HG03175 (cell line): ENCODE results near the gene CEMP1.
"Not testable (repeated sequence)": the region's sequence is repeated elsewhere in the genome, so short reads cannot be mapped to it uniquely, and the experiment has no call there.

Source experiments
- ATAC-seq: cut with Tn5 transposase; IDR thresholded peaks from one replicate; pipeline ENCODE4 v1.9.1; 2021; ENCODE audit warnings: mild to moderate bottlenecking, moderate library complexity; ENCODE audit not compliant: unreplicated experiment

CEMP1 gene

GRCh38 chr16:2531371-2531695 is at the start of gene CEMP1:
Gene CEMP1 (minus strand): TSS chr16:2531408. CDS start chr16:2531073, 335 bp downstream.
- ATAC-seq, result no peak

- ATAC-seq, result not testable (repeated sequence)
Observed at GRCh38 chr16:2580818-2581217, 49.6 kb upstream of the CEMP1 start.

GRCh38 chr16:2580143-2580542 is 48.9 kb upstream of the CEMP1 start:
- ATAC-seq, result not testable (repeated sequence)

DNA sequence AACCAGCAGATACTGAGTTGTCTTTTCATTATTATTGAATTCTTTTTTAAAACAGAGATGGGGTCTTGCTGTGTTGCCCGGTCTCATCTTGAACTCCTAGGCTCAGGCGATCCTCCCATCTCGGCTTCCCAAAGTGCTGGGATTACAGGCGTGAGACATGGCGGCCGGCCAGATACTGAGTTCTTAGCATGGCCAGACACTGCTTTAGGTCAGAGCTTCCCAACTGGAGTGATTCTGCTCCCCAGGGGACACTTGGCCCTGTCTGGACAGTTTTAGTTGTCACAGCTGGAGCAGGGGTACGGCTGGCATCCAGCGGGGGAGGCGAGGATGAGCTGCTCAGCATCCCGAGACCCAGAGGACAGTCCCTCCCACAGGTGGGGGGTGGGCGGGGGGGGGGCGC is 47.7 kb upstream of the CEMP1 start:
- ATAC-seq, result not testable (repeated sequence)

DNA sequence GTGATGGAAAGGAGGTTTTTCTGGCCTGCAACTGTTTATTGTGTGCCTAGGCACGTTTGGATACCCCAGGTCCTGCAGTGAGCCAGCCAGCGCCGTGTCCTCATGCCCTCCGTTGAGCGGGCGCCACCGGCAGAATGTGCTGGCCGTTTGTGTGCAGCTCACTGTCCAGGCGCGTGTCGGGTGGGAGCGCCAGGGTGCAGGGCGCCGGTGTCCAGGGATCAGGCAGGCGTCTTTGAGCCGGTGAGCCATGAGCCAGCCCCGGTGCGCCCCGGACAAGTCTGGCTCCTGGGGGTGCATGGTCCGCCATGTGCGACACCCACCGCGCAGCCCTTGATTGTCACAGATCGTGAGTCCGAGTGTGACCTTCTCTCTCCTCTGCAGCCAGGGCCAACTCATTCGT is 45.8 kb upstream of the CEMP1 start:
- ATAC-seq, result not testable (repeated sequence)

- ATAC-seq, result not testable (repeated sequence)
Observed at GRCh38 chr16:2575839-2576238, 44.6 kb upstream of the CEMP1 start.

DNA sequence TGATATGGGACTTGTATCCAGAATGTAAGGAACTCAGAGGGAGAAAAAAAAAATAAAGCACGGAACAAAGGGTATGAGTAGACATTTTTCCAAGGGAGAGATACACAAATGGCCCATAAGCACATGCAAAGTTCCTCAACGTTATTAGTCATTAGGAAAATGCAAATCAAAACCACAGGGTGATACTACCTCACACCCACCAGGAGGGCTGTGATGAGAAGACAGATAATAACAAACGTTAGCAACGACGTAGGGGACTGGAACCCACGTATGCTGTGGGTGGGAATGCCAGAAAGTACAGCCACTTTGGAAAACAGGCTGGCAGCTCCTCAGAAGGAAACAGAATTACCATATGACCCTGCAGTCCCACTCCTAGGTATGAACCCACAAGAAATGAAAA is 41.5 kb upstream of the CEMP1 start:
- ATAC-seq, result not testable (repeated sequence)

- ATAC-seq, result not testable (repeated sequence)
Observed at GRCh38 chr16:2568573-2568972, 37.4 kb upstream of the CEMP1 start.

DNA sequence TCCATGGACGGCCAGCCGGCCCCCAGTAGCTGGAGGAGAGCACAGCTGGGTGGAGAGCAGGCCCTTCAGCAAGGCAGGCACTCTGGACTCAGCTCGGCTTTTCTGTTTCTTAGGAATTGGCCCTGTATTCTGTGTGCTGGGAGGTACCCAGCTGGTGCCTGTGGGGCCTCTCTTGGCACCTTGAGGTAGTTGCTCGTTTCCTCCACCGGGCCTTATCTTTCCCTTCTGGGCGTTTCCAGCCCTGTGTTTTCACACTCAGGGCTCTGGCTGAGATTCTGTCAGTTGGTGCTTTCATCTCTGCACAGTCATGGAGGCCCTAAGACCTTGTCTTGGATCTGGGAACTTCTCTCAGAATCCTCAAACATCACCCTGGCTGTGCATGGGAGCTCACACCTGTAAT is 36.3 kb upstream of the CEMP1 start:
- not testable (repeated sequence) for ATAC-seq

DNA sequence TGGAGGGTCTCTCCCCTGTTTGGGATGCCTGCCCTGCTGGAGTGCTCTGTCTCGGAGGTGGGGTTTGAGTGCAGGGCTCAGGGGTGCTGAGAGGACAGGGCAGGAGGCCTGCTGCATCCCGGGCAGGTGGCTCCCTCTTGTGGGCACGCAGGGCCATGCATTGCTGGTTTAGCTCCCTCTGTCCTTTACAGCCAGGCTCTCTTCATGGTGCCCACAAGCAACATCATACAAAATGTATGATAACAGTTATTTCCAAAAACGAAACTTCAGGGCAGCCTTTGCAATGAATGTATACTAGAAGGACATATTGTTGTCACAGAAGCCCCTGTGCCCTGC is 29.6 kb upstream of the CEMP1 start:
- ATAC-seq, result not testable (repeated sequence)

GRCh38 chr16:2560131-2560797 is 29.1 kb upstream of the CEMP1 start:
- ATAC-seq, result not testable (repeated sequence)

GRCh38 chr16:2557150-2557549 is 25.9 kb upstream of the CEMP1 start:
- not testable (repeated sequence) for ATAC-seq

GRCh38 chr16:2554709-2555425 is 23.7 kb upstream of the CEMP1 start:
- ATAC-seq, result not testable (repeated sequence)

GRCh38 chr16:2551420-2551889 is 20.2 kb upstream of the CEMP1 start:
- not testable (repeated sequence) for ATAC-seq

- not testable (repeated sequence) for ATAC-seq
Observed at GRCh38 chr16:2550283-2550878, 19.2 kb upstream of the CEMP1 start.

- not testable (repeated sequence) for ATAC-seq
Observed at GRCh38 chr16:2543771-2544170, 12.6 kb upstream of the CEMP1 start.

GRCh38 chr16:2541409-2541808 is 10.2 kb upstream of the CEMP1 start:
- not testable (repeated sequence) for ATAC-seq

- ATAC-seq, result not testable (repeated sequence)
Observed at GRCh38 chr16:2540912-2541311, 9.7 kb upstream of the CEMP1 start.

- ATAC-seq, result not testable (repeated sequence)
Observed at GRCh38 chr16:2539845-2540458, 8.7 kb upstream of the CEMP1 start.

DNA sequence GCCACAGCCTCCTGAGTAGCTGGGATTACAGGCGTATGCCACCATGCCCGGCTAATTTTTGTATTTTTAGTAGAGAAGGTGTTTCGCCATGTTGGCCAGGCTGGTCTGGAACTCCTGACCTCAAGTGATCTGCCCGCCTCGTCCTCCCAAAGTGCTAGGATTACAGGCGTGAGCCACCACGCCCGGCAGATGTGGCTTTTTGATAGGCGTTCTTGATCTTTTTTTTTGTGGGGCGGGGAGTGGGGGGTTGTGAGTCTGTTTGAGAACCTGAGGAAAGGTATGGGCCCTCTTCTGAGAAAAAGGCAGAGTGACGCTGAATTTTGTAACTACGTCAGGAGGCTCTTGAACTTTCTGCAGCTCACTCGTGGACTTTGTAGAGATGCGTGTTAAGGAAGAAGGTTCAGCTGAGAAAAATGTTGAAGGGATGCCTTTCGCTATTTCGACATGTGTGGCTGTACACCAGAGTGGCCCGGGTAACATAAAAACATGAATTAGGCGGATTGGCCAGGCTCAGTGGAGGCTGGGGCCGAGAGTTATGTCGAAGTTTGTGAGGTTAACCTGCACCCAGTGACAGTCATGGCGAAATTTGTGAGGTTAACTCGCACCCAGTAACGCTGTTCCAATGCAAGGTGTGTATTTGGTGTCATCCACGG is 8.1 kb upstream of the CEMP1 start:
- not testable (repeated sequence) for ATAC-seq
